LHCN-M2 (cell line): ENCODE results near the gene COX5B. TPM values are rescaled to one million over a fixed set of nuclear protein-coding genes. Genes with fewer than 3 reads are reported as not detected.

Experiments
- DNase-seq: peaks from one replicate; pipeline ENCODE4 v3.0.0-alpha.2; 2012; ENCODE audit warnings: low read depth
- total RNA-seq: library from RNA; depleted of rRNA; stranded (reverse); fragments of >200 nt; gene quantifications from 2 replicates; pipeline ENCODE4 v1.2.3, GENCODE V29; 2014

Gene COX5B
- total RNA-seq, 1 experiment from 2014 or later = 247 TPM

DNA sequence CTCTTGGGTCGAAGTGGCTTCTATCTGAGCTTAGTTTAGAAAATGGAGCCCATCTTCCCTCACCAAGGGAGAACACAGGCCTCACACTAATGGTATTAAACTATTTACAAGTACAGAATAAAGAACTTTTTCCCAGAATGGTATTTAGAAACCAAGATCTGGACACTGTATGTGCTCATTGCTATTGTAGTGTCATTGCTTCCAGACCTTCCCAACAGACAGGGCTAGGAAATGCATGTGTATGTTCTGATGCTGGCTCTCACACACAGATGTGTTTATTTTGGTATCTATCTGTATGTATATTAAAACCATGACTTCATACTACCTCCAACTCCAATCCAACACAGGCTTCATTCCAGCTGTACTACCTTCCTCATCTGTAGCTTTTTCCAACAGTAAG is 8.0 kb downstream of the COX5B start:
- no peak for DNase-seq

DNA sequence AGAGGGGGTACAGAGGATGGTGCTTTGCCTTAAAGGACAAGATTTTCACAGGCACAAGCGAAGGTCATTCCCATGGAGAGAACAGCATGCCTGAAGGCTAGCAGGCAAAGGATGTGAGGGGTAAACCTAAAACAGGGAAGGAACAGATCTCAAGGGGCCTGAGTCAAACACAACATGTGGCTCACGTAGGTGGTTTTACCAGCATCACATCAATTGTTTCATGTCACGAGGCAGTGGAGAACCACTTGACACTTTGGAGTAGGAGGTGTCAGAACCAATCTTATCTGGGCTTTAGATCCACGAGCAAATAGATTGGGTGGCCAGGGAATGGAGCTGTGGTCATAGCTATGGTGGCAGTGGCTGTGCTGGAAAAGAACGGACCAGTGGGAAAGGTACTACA is 8.4 kb downstream of the COX5B start:
- no peak for DNase-seq

DNA sequence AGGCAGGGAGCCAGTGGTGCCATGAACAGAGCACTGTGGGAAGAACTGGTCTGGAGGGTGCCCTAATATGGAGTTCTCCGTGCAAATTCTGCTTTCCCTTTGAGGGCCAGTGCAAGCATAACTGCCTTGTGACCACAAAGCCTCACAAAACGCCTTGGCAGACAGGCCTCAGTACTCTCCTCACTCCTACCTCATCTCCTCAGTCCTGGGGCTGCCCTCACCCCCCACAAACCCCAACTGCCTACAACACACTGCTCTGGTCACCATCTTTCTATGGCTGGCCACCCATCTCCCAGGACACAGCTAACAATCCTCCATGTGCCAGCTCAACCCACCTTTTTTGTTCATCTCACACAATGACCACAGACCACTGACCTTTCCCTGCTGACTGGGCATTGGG is 8.9 kb downstream of the COX5B start:
- no peak for DNase-seq

DNA sequence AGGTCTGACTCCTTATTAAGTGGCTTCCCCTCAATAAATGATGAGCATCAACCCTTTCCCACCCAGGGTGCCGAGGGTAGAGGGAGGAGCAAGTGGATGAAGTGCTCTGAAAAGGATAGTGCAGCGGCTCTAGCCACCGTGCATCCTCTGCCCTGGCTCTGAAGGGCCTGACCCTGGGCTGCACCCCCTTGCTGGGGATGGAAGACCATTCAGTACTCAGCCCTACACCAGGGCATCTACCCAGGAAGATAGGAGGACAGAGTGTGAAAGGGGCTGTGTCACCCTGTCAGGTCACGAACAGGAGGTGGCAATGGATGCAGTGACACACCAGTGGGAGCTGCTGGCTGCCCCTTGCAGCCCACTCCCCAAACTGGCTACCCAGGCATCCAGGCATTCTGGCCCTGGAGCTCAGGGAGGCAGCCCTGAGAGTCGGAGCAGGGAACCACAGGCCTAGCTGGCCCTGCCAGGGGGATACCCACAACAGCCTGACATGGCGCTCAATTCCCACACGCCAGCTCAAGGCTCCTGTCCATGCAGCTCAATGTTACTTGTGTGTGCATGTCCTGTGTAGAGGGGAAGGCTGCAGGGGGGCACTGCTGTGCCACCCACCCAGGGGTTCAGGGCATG is 10.4 kb downstream of the COX5B start:
- no peak for DNase-seq

DNA sequence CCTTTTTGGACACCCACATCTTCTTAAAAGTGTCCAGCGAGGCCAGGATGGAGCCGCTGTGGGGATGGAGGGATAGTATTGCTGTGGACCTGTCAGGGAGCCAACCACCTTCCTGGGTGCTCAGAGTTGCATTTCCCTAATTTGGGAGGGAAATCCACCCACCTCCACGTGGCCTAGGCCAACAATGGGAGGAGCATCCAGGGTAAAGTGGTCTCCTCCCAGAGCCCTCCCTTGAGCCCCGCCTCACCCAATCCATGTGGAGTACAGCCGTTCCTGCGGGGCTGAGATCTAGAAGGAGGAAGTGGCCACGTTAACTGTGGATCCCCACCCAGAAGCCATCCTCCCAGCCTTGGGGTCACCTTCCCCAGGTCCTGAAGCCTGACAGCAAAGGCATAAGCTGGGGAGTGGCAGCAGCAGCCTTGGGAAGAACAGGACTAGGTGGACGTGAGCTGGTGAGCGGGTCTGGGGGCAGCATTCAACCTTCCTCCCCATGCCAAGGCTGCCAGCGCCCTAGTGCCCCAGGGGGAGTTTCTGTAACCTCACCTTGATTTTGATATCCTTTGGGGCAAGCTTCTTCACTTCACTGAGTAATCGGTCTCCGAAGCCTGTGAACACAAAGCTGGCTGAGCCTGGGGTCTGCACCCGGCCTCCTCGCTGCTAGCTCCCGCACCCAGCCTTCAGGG is 11.2 kb downstream of the COX5B start:
- no peak for DNase-seq

DNA sequence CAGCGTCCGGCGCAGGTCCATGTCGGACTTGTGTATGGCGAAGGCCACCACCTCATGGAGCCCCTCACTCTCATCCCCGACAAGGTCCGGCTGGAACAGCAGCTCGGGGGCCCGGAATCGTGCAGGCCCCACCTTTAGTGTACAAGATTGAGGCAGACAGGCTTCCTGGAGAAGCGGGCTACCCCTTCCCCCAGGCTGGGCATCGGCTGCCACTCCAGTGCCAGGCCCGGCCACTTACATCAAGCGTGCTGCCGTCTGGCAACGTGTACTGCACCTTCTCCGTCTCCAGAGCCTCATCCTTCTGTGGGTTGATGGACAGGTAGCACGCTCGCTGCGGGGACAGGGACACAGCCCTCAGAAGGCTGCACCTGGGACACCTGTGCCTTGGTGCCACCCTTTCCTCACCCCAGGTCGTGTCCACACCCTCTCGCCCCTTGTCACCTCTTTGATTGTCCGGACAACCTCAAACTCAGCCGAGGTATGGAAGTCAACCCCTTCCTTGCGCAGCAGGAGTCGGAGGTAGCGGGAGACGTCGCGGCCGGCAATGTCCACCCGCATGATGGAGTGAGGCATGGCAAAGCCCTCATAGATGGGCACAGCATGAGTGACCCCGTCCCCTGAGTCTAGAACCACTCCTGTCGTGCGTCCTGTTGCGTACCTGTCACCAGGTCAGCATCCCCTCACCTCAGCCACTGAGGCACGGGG is 12.3 kb downstream of the COX5B start:
- DNase-seq = no peak

DNA sequence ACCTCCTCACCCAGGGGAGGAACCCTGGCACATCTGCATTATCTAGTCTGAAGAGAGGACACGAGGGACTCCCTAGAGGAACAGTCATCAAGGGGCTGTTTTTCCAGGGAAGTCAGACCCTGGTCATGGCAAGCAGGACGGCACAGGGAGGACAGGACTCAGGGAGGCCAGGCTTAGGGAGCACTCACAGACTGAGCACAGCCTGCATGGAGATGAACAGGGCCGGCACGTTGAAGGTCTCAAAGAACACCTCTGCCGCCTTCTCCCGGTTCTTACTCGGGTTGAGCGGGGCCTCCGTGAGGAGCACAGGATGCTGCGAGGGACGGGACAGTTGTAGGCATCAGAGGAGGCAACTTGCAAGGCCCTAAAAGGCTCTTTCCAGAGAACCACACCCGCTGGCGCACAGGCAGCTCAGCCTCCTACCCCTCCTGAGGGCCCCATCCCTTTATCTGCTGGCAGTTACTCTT is 12.9 kb downstream of the COX5B start:
- DNase-seq = no peak

DNA sequence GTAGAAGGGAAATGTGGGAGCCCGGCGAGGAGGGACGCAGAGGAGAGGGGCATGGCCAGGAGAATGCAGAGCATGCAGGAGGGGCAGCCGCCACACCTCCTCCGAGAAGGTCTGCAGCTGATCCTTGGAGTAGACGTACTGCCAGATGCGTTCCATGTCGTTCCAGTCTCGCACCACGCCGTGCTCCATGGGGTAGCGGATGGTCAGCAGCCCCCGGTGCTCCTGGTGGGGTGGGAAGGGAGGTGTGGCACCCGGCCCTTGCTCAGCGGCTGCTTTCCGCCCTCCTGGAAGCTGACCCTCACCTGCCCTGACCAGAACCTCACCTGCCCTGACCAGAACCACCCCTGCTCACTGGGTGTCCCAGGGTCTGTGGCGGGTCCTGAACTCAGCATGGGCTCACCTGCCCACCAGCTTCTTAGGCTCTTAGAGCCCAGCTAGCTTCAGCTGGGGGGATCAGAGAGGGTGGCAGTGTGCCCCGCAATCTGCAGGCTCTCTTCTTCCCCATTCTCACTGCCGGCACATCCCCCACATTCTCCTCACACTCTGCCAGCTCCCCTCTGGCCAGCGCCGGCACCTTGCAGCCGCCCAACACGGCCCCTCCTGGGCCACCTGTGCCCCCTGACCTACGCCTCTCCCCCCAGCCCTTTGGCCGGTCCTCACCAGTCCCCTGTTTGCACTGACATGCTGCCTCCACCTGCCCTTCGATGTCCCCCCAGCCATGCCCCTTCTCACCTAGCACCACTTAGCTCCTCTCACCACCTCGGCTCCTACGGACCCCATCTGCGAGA is 13.6 kb downstream of the COX5B start:
- no peak for DNase-seq

DNA sequence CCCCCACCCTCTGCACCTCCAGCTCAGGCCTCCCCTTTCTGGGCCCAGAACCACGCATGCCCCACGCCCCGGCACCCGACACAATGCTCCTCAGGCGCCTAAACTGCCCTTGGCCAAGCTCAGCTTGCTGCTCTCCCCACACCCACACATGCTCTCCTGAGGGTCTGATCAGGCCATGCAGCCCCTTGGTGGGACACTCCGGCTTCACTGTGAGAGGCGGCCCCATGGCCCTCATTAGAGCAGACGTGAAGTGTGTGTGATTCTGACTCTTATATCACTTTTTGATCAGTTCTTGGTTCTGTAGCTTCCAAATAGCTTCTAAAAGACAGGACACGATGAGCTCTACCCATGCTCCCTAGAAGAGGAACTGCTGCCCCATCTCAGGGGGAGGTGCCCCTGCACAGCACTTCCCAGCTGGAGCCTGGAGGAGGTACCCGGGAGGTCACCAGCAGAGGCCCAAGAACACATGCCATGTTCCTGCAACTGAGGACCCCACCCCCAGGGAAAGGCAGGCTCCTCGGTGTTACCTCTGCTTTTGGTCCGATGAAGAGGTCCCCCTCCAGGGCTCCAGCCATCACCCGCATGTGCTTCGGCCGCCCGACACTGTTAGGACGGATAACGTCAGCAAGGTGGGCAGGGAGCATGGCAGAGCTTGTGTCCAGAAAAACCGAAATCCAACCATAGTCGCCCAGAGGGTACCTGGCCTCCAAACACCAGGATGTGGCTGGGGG is 14.3 kb downstream of the COX5B start:
- no peak for DNase-seq

DNA sequence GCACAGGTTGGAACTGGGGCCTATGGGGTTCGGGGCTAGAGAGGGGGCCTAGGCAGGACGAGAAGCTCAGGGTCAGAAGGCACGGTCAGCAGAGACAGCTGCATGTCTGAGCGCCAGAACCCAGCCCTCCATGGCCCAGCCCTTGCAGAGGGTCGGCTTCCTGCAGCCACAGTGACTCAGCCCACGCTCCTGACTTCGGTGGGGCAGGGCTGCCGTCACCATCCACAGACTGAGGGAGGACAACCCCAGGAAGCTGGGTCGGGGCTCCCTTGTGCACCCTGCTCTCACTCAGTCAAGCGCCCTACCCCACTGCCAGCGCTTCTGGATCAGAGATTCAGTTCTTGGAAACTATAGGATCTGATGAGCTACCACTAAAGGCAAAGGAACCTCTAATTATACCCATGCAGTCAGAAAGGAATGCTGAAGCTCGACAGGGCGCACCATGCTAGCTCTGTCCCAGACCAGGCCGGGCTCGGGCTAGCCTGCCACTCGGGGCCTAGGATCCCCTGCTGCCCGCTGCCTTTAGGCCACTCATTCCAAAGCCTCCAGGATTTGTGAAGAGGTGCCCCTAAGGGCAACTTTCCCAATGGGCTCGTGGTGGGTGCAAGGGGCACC is 15.0 kb downstream of the COX5B start:
- peak; percentile 56 for DNase-seq

DNA sequence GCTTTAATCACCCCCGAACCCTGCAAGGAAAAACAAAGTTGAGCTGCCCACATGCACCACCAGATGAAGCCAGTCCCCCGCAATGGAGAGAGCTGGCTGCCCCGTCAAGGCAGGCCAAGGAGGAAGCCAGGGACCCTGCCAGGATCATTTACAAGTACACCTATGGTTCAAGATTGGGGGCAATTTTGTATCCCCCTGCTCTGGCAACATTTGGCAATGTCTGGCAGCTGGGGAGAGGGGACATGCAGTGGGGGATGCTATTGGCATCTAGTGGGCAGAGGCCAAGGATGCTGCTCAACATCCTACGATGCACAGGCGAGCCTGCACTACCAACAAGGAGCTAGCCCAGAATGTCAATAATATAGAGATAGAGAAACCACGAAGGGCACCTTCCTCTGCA is 16.1 kb downstream of the COX5B start:
- no peak for DNase-seq

DNA sequence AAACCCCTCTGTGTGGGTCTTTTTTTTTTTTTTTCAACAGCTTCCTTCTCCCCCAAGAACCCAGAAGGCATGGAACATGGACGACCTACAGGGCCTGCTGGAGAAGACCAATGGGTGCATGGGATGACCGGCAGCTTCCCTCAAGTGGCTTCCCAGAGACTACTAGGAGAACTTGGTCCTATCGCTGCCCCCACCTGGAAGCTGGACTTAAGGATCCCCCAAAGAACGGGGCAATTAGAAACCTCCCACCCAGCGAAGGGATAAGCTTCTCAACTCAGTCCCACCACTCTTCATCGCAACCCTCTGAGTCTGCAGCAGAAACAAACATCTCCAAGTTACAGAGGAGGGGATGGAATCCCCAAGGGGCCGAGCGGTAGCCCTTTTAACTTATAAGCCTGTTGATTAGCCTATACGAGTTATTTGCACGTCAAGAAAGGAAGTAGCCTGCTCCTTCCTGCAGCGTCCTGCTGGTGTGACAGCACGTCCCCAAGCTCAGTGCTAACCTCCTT is 16.6 kb downstream of the COX5B start:
- DNase-seq = no peak

DNA sequence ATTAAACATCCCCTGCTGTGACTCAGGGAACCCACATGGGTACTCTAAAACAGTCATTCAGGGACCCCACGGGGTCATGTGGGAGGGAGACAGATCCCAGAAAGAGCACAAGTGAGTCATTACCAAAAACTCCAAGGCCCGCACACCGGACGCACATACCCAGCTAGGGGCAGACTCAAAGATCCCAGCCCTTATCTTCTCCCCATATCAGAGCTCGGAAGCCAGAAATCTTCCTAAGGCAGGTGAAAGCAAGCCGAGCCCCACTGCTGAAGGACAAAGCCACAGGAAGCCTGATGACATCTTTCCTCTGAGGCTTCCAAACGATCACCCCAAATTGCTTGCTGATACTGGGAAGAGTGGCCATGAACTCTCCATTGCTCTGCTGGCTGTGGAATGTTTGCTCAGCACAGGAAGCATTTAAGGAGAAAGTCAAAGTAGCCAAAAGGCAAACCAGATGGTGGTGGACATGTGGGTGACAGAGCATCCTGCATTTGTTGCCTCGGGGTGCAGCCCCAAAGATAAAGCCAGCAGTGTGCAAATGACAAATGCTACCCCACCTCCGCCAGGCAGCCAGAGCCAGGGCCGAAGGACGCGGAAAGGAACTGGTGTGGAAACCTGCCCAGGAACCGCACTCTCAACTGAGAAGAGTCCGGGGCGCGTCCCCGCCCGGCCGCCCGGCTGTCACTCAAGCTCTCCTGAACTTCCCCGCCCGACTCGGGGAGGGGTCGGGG is 17.2 kb downstream of the COX5B start:
- DNase-seq = peak; percentile 91

DNA sequence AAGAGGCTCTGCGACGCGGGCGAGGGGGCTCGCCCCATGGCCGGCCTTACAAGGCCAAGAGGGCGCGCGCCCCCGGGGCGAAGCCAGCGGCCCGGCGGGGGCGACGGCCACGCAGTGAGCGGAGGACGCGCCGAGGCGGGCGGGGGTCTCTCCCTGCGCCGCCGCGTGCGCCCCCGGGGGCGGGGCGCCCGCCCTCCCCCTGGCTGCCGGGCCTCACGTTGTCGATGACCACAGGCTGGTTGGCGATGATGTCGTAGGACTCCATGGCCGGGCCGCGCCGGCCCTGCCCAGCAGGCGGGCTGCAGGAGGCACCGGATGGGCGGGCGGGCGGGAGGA is 17.7 kb downstream of the COX5B start:
- no peak for DNase-seq

DNA sequence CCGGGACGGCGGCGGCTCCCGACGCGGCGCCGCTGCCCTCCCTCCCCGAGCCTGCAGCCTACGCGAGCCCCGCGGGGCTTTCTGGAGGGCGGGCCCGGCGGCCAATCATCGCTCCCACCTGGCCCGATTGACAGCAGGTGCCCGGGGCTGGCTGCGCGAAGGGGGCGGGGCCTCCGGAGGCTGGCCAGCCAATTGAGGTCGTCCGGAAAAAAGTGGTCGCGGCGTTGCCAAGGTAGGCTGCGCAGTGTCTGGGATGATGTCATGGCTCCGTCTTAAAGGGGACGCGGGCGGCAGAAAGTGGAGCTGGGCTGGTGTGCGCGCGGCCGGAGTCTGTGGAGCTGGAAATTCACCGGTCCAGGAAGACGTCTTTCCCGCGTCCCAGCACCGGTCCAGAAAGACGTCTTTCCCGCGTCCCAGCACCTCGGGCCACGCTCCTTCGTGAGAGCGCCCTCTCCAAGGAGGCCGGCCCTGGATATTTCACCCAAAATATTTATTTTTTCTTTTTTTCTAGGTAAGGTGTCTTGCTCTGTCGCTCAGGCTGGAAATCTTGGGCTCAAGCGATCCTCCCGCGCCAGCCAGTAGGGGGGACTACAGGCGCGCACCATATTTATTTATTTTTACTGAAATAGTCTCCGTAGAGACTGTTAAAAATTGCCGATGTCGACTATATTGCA is 18.2 kb downstream of the COX5B start, which contains the start of gene ACTR1B:
TSS of gene ACTR1B (minus strand) at position 83 of the 674 bp plus-strand sequence. CDS start 154 bp downstream, outside the sequence.
- DNase-seq = peak; percentile 97

DNA sequence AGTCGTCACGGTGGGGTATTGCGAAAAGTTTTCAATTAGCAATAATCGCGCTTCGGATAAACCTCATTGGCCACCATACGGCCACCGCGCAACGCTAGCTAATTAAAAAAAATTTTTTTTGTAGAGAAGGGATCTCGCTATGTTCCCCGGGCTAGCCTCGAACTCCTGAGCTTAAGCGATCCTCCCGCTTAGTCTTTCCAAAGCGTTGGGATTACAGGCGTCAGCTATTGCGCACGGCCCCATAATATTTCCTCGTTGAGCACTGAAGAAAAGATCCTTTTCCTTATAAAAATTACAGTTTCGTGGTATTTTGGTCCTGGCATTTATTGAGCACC is 18.7 kb downstream of the COX5B start:
- DNase-seq = peak; percentile 46

DNA sequence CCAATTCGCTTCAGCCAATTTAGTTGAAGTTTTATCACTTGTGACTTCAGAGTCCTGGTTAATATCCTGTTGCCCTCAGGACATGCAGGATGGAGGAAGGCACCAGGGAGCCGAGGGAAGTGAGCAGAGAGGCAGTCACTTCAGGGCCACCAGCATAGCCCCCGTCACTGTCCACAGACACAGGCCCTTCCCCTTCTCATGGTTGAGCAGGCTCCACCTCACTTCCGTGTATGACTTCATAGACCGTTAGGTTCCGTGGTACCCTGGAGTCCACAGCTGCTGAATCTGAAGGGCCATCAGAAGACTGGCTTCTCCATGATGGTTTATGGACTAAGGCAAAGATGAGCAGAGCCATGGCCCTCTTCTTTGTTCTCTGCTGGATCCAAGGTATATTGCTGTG is 23.6 kb downstream of the COX5B start, which contains the start of gene C2orf92:
TSS of gene C2orf92 (plus strand) at position 266 of the 400 bp plus-strand sequence. CDS start at position 342, 76 bp downstream.
- no peak for DNase-seq

DNA sequence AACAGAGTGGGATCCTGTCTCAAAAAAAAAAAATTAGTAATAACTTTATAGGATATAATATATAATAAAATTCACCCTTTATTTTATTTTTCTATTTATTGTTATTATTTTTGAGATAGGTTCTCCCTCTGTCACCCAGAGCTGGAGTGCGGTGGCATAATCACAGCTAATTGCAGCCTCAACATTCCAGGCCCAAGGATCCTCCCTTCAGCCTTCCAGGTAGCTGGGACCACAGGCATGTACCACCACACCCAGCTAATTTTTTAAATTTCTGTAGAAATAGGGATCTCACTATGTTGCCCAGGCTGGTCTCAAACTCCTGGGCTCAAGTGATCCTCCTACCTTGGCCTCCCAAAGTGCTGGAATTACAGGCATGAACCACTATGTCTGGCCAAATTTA is 24.6 kb downstream of the COX5B start:
- no peak for DNase-seq

DNA sequence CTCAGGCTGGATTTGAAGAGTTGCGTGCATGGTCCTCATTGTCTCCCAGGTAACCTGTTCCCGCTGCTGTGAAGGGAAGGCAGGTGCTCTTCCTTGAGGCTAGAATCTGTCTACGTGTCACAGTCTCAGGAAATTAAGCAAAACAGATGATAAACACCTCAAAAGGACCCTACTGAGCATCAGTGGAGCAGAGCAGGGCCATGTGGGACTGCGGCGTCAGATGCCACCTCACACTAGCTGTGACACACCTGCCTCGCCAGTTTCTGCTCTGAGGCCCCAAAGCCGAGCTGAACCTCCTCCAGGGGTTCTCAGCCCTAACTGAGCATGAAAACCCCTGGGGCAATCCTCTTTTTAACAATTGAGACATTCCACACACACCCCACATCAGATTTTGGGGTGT is 25.7 kb downstream of the COX5B start:
- no peak for DNase-seq
